Adrenal gland (tissue), 5 donors: ENCODE measurements around the gene SHMT2.

ENCODE experiments used
- CTCF ChIP-seq, 6 experiments: fragments of 450-650 bp in 4 of 6; fragments of 200-600 bp in 2 of 6; sonication (generic) in 1 of 6; IDR thresholded peaks; 1 replicate in 5 of 6; 2 replicates in 1 of 6; pipeline versions ENCODE4 v1.5.1 to v1.8.0; 2016 to 2021; ENCODE audit warnings: antibody characterized with exemption in 6 of 6, mild to moderate bottlenecking in 2 of 6, moderate library complexity in 1 of 6
- POLR2A ChIP-seq, 2 donors: fragments of 450-650 bp; IDR thresholded peaks; one replicate each; pipeline ENCODE4 v1.6.1; 2017; ENCODE audit warnings: antibody characterized with exemption in 2 of 2, mild to moderate bottlenecking in 2 of 2, moderate library complexity in 1 of 2
- donor health status: DM: no; HTN: no; CAD: no.

- TF ChIP-seq CTCF (IDR thresholded peaks at IDR 0.05) (no peak), POLR2A (IDR thresholded peaks at IDR 0.05) (no peak)
These were observed 13.9 kb upstream of the SHMT2 start for GRCh38 chr12:57215668-57216013.
